Muscle of arm (tissue), 12 donors: ENCODE data around the gene MYLK3. TPM values are rescaled to one million over a fixed set of nuclear protein-coding genes. Genes with fewer than 3 reads are reported as not detected.
"Not testable (repeated sequence)": the region's sequence is repeated elsewhere in the genome, so short reads cannot be mapped to it uniquely, and the experiment has no call there.

Source experiments
- DNase-seq: peaks from one replicate; pipeline ENCODE4 v3.0.0-alpha.2; 2013
- polyA plus RNA-seq, 12 donors: library from polyadenylated mRNA; unstranded; fragments of 120-200 nt; gene quantifications; one replicate each; pipeline ENCODE4 v1.2.1, GENCODE V29; 2013; ENCODE audit not compliant: insufficient read length in 12 of 12

Gene MYLK3
- polyA plus RNA-seq, 12 donors: 3.4 to 22.2 (median 12.5) TPM; not detected in 1

DNA sequence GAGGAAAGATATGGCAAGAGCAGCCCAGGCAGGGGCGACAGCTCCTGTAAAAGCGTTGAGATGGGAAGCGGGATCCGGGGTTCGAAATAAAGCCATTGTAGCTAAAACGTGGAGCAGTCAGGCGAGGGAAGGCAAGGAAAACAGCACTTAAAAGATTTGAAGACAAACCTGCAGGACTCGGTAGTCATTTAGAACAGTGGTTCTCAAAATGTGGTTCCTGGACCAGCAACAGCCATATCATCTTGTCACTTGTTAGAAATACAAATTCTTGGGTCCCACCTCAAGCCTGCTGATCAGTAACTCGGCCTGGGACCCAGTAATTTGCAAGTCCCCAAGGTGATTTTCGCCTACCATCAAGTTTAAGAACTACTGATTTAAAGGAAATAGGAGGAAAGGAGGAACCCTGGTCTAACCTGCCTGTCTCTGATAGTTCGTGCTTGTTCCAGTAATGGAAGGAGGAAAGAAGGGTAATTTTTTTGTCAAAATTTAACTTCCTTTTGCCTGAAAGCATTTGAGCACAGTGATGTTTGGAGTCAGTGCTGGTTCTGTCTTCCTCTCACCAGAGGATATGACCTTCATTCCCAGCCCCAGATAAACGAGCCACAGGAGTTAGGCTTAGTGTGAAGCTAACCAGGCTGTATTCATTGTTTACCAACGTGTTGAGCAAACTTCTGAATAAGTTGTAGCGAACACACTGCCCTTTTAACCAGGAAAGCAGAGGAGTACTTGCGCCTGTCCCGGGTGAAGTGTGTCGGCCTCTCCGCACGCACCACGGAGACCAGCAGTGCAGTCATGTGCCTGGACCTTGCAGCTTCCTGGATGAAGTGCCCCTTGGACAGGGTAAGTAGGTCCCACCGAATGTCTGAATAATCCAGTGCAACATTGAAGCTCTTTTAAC lies 57.6 kb downstream of the MYLK3 start:
- no peak for DNase-seq

DNA sequence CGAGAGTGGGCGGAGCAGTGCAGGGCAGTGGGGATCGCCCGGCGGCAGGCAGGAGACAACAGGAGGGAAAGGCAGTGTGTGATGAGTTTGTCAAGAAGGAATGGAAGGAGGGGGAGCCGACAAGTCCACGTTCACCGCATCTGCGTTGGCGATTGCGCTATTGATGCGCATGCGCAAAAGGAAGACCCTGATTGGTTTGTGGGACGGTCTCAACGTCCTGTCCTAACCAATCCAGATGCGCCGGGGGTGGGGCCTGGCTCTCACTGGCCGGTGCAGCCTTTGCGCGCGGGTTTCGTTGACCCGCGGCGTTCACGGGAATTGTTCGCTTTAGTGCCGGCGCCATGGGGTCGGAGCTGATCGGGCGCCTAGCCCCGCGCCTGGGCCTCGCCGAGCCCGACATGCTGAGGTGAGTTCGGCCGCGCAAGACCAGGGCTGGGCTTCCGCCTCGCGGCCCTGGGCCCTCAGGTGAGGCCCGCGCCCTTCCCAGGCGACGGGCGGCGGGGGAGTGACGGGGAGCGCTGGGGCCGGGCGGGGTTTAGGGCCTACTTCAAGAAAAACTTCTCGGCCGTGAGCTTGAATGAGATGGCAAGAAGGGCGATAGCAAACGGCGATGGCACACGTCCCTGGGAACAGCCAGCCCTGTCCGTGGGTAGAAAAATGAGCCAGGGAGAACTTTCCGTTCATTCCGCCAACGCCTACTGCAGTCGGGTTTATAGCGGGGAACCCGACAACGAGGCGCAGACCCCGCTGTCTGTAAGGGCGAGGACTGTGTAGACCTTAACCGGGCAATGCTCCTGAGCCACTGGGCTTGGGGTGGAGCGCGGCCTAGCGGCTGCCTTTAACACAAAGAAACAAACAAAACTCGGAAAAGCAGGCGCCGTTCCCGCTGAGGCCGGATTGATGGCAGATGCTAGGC lies 58.5 kb downstream of the MYLK3 start, which contains the start of gene ORC6:
Gene ORC6, plus strand, starts transcription at position 295 of the 916 bp plus-strand sequence. Its CDS starts 47 bp downstream, at position 342.
- peak; percentile 98 for DNase-seq

DNA sequence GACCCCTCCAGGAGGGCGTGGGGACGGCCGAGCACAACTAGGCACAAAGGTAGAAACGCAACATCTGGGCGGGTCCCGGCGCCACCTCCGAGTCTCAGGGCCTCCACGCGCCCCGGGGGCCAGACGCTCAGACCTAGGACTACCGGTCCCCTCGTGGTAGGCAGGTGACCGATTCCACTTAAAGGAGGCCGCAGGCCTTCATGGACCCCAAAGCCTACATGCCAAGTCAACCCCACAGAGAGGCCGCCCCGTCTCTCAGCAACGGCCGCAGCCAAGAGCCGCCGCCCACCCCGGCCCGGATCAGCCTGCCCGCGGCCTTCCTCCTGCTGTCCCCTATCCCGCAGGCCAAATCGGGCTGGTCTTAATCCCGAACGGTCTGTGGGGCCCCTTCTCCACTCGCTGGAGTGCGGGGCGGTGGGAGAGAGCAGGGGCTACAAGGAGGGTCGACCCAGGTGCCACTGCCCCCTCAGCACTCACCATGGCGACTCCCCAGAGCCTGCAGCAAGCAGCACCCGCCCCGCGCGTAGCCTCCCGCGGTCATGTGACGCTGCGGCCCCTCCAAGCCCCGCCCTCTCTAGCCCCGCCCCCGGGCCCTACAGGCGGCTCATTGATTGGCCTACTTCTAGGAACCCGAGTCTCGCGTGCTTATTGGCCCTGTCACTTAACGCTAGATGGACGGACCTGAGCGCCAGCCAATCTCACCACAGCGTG lies 59.3 kb downstream of the MYLK3 start, which contains the start of gene VPS35:
Gene VPS35, minus strand, starts transcription at position 525 of the 711 bp plus-strand sequence. Its CDS starts 45 bp downstream, at position 480.
- no peak for DNase-seq

GRCh38 chr16:46688101-46688653 lies 60.0 kb downstream of the MYLK3 start:
- DNase-seq: peak; percentile 45

DNA sequence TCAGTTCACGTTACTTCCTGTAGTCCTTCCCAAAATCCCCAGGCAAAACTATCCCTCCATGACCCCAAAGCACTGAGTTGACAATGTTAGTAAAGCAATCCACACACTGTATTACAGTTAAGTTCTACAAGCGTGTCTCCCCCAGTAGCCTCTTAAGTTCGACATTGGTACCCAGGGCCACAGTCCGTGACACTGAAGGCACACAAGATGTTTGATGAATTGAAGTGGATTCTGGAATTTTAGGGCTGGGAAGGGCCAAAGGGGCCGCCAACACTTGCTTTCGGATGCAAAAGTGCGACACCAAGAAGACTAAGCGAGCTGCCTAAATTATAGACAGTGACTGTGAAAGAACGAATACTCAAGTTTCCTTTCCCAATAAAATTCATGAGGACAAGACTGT lies 60.7 kb downstream of the MYLK3 start:
- DNase-seq: no peak

DNA sequence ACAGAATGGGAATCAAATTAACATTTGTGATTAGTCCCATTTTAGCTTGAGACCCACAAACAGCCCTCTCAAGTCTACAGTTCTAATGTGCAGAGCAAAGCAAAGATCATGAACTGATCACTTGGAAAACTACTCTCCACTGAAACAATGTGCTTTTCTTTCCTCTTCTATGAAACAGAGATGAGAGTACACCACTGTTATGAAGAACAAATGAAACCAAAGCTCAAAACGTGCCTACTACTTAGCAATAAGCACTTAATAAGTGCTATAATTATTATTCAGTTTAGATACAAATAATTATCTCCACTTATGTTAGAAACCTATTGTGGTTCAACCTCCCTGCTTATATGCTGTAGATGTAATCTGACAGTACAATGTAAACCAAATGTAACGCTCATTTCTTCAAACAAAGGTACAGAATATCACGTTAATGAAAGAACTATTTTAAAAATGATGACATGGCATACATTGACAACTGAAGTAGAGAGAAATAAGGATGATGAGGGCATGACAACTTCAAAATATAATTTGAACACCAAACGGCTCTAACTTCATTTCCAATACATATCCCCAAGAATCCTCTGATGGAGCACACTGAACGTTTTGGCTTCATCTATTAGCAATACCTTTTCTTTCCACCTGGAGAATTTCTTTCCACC lies 61.2 kb downstream of the MYLK3 start:
- DNase-seq: no peak

DNA sequence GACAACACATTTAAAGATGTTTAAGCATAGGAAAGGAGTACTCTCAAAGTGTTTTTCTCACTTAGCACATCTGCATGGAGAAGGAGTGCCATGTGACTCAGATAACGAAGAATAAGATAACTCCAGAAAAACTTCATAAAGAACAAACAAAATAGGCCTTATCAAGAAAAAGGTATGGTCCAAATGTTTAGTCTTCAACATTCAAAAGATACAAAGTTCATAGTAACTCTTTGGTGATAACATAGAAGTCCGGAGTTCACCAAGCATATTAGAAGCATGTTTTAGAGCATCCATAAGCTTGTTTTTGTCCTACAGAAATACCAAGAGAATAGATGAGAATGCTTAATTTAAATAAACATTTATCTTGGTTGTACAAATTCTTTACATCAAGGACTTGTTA lies 66.3 kb downstream of the MYLK3 start:
- DNase-seq: not testable (repeated sequence)

- DNase-seq: not testable (repeated sequence)
Measured at GRCh38 chr16:46677943-46678342, 70.2 kb downstream of the MYLK3 start.

DNA sequence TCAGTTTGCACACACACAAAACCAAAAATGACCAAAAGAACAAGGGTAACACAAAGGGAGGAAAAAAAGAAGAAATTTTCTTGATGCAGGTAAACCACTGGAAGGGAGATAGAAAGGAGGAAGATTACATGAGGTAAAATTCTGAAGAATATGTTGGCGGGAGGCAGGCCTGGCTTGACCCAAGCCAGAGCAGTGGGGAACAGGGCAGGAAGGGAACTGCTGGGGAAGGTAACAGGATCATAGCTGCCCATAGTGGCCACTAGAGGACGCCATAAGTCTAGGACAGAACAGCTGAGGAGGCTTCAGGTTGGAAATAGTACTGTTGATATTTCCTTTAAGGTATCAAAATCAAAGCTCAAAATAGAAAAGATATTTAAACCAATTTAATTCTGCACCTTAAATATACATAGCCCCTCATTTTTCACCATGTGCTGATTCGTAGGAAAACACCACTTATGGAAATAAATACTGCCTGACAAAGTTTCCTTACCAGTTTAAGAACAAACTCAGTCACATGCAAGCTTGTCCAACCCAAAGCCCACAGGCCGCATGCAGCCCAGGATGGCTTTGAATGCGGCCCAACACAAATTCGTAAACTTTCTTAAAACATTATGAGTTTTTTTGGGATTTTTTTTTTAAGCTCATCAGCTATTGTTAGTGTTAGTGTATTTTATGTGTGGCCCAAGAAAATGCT lies 74.7 kb downstream of the MYLK3 start:
- DNase-seq: peak; percentile 16

DNA sequence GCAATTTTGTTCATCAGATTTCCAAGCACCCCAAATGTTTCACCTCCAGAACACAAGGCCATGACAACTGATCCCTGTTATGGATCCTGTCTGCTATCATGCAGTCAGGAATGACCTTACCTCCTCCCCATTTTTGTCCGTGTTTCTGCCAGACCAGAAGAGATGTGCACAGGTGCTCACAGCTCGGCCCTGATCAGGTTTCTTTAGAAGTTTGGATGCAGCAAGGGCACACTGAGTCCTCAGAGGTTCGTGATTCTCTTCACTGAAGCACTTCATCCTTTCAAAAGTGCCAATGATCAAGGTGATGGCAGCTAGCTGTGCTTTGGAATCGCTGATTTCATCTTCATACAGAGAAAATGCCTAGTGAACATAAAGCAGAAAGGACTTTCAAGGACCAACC lies 86.0 kb downstream of the MYLK3 start:
- no peak for DNase-seq

GRCh38 chr16:46658925-46659324 lies 89.2 kb downstream of the MYLK3 start:
- no peak for DNase-seq

Other genes with a start within 250 kb of the MYLK3 start
- 10 to 100 TPM in 5 of 12 donors, 1 to 10 TPM in 6, not detected in 1; 3.0 to 15.5 (median 9.8) TPM for gene SHCBP1, start 127.0 kb downstream of the MYLK3 start, polyA plus RNA-seq
- 100 to 1,000 TPM in 2 of 12 donors, 10 to 100 TPM in 10; 66.1 to 210 (median 88.5) TPM for gene VPS35, start 59.2 kb downstream of the MYLK3 start, polyA plus RNA-seq
- gene ORC6, start 58.7 kb downstream of the MYLK3 start, polyA plus RNA-seq: 10 to 100 TPM in 9 of 12 donors, 1 to 10 TPM in 2, not detected in 1; 5.9 to 28.6 (median 12.4) TPM
- gene C16orf87, start 82.8 kb upstream of the MYLK3 start, polyA plus RNA-seq: 10 to 100 TPM in 11 of 12 donors, not detected in 1; 25.3 to 39.7 (median 28.9) TPM
- gene GPT2, start 136.0 kb upstream of the MYLK3 start, polyA plus RNA-seq: 10 to 100 TPM in 11 of 12 donors, not detected in 1; 16.1 to 45.1 (median 26.2) TPM
- 100 to 1,000 TPM in 1 of 12 donors, 10 to 100 TPM in 11; 43.0 to 183 (median 51.5) TPM for gene DNAJA2, start 225.3 kb upstream of the MYLK3 start, polyA plus RNA-seq